HG03520 (cell line): ENCODE data around the gene IL10.
A peak's percentile ranks its signal among the peaks of the same experiment; 100 is the strongest.
"Not testable (repeated sequence)": the region's sequence is repeated elsewhere in the genome, so short reads cannot be mapped to it uniquely, and the experiment has no call there.

Experiments
- ATAC-seq: cut with Tn5 transposase; IDR thresholded peaks from one replicate; pipeline ENCODE4 v1.9.1; 2021; ENCODE audit warnings: mild to moderate bottlenecking, moderate library complexity; ENCODE audit not compliant: unreplicated experiment

The IL10 gene

DNA sequence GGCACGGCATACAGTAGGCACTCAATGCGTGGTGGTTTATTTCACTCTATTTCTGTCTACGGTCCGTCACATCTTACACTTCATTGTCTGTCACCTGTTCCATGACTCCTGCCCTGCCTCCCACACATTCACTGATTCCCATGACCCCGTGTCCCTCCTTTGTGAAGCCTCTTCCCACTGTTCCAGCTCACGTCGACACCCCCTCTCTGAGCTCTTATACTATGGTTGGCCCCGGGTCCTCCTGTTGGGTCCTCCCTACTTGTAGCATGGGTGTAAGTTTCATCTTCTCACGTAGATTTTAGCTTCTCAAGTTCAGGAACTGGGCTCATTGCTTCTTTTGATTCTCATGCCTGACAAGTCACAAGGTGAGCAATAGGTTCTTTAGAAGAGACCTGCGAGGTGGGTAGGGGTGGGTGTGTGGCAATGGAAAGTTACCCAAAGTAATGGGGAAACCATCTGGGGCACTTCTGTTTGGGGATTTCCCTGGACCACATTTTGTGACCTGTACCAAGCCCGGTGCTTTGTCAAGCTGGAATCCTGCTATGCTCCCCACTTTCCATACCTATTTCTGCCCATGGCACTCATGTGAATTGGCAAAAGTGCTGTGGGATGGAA, 22.1 kb upstream of the IL10 start:
- ATAC-seq = no peak

DNA sequence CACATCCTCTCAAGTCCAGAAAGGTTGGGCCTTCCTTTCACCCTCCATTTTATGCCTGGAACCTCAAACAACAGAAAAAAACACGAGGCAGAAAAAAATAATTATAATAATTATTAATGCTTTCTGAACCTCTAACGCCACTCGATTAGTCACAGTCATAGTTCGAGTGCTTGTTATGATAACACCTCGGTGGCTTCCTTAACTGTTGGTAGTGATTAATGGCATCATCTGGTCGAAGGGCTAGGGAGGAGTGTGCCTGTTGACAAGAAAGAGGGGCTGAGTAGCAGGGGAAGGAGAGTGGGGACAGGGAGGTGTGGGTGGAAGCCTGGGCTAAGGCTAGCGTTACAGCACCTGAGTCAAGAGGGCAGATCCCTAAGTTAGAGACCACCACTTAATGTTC, 21.3 kb upstream of the IL10 start:
- ATAC-seq = no peak

DNA sequence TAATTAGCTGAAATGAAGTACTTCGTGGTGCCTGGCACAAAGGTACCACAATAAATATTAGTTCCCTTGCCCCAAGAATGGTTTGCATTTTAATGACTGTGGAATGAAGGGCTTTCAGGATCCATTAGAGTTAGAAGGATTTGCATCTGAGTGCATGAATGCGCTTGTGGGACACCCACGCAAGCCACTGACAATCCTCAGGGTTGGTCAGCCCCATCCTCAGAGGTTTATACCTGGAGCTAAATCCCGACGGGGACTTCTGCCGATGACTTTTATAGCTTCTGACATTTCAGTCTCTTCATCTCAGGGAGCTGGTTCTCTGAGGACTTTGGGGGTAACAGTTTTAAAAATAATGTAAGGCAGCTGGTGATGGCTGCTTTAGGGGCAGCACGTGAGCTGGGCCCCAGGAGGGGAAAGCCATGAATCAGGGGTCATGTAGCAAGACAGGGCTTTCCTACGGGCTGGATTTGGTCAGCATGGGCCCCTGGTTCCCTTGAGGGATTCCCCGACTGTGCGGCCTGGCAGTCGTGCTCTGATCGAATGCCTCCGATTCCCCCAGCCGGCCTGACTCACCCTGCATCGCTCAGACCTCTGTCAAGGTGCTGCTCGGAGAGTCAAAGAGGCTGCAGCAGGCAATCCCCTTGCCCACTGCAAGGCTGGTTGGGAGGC, 20.8 kb upstream of the IL10 start:
- ATAC-seq = peak; percentile 43

DNA sequence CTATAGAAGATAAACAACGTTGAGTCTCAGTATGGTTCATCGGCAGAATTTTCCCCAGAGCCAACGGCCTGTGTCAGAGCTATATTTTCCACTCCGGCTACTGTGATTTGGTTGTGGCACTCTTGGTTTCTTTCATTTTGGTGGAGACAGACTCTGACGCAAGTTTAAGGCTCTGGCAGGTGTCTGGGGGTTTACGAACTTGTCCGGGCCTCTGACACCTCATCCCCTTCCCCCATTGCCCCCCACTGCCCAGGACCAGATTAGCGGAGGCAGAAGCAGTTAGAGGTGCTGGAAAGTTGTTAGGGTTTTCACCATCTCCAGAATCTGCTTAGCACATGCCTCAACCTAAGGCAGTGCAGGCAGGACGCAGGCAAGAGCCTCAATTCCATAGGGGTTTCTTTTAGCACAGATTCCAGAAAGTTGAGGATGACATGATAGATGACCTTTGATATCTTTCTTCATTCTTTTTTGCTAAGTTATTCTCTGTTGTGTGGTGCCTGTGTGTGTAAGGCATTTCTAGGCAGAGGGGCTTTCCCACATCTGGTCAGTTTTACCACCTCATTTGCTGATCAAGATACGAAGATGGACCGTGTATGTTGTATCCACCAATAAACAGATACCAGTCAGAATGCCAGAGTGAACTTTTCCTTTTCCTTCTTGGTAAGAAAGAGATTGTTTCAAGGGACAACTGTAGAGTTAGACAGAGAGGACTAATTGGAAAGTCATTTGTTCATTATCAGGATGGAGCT, 18.4 kb upstream of the IL10 start:
- ATAC-seq = no peak

DNA sequence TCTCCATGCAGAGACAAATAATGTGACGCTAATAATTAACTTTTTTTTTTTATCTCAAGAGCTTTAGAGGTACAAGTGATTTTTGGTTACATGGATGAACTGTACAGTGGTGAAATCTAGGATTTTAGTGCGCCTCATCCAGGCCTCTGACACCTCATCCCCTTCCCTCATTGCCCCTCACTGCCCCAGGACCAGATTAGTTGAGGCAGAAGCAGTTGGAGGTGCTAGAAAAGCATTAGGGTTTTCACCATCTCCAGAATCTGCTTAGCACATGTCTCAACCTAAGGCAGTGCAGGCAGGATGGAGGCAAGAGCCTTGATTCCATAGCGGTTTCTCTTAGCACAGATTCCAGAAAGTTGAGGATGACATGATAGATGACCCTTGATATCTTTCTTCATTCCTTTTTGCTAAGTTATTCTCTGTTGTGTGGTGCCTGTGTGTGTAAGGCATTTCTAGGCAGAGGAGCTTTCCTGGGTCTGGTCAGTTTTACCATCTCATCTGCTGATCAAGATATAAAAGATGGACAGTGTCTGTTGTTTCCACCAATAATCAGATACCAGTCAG, 16.3 kb upstream of the IL10 start:
- ATAC-seq = no peak

DNA sequence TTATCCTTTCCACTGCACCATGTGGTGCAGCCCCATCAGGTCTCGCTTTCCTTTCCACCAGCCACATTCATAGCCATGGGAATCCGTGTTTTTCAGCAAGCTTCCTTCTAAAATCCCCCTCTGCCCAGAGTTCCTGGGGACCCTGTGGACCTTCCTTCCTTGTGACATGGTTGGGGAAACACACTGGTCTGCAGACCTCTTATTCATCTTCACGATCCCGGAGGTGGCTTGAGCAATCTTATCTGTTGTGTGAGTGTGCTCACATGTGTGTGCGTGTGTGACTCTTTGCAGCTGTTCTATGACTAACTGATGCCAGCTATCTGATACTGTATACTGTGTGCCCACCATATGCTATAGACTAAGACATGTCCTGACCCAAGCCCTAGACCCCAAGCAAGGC, 15.6 kb upstream of the IL10 start:
- no peak for ATAC-seq

DNA sequence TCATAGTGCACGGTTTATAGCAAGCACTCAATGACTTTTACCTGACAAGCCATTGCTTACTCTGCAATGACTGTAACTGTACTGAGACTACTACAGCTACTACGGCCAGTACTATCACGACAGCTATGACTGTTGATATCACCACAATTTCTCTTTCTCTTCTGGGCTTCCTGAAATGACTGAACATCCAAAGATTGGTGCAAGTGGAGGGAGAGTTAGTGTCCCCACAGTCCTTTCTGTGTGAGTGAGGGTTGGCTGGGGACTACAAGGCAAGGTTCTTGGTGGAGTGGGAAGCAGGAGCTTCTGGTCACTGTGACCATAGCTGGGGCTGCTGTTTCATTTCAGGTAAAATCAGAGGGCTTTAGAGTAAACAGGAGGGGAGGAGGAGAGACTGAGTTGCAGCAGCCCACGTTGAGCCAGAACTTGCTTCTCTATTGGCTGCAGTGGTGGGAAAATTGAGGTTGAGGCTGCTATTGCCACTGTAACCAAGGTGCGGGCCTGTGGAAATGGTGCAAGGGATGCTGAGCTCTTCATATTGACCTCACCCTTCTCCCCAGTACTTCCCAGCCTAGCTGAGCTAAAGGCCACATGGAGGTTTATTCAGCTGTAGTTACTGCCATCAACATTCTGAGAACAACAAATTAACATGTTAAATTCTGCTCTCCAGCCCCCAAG, 14.1 kb upstream of the IL10 start:
- ATAC-seq = no peak

DNA sequence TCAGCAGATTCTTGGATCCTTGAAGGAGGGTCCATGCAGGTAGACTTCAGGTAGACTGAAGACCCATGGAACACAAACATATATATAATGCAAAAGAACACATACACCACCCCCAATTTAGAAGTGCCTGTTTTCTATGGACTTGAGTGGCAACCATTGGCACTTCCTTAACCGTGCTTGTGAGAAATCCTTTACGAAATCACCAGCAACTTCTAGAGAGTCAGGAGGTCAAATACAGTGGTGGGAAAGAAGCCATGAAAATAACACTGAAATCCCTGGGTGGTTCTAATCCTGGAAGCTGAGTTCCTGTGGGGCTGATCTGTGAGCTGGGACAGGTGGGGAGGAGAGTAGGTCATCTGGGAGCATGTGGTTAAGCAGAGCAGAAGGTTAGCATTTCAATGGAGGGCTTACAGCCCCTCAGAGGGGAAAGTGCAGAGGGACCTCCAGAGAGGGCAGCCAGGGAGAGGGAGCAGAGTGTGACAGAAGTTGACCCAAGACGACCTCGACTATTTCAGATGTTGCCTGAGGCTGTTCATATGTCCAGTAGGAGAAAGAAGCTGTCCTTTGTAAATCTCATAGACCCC, 13.0 kb upstream of the IL10 start:
- no peak for ATAC-seq

DNA sequence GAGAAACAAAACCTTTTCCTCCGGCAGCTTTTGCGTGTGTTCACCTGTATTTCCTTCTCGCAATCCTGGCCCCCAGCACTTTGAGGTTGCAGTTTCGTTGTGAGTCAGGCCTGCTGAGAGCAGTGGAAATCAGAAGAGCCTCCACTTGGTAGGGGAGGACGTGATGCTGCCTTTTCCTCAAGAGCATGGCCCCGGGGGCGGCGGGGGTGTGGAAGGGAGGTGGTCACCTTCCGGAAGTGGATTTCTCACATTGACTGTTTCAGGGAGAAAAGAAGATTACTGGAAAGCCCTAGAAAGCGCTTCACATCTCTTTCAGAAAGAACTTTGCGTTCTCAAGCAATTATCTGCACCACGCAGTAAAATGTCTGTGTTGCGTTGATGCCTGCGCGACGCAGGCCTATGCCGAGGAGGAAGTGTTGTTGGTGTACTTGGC, 12.2 kb upstream of the IL10 start:
- peak; percentile 72 for ATAC-seq

DNA sequence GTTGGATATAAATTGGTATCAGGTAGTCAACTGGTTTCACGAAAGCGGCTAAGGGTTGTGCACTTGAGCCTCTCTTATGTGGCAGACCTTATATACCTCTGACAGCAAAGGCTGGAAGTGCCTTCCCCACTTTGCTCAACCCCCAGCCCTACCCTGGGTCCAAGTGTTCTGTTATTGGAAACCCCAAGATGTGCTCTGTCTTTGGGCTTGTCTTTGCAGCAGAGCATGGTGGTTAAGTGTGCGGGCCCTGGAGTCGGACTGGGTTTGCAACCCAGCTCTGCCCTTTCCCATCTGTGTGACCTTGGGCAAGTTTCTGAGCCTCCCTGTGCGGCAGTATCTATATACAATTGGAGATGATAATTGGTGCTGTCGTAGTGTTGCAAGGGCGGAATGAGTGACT, 11.2 kb upstream of the IL10 start:
- no peak for ATAC-seq

DNA sequence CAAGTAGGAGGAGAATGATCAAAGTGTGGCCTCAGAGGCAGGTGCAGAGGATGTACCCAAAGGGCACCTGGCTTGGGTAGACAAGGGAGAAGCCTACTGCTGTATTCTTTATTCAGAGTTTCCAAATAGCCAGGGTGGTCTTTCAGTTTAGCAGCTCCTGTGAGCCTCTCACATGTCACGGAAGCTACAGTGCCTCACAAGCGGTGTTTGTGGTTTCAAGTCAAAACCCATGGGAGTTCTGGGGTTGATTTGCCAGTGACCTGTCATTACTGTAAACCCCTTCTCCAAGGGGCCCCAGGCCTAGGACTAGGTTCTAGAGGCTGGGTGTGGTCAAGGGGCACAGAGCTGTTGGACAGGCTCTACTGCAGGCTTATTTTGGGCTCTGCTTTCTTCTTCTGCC, 10.2 kb upstream of the IL10 start:
- ATAC-seq = peak; percentile 28

DNA sequence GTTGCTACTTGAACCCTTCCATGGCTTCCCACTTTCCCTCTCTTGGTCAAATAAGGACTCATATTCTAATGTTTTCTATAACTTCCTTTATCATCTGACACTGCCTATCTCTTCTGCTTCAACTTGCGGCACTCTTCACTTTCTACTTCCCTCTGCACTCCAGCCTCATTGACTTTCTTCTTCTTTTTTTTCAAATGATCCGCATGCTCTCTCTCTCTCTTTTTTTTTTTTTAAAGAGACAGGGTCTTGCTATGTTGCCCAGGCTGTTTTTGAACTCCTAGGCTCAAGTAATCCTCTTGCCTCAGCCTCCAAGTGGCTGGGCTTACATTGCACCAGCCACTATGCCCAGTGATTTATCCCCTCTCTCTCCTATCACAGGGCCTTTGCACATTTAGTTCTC, 7.3 kb upstream of the IL10 start:
- ATAC-seq = no peak

DNA sequence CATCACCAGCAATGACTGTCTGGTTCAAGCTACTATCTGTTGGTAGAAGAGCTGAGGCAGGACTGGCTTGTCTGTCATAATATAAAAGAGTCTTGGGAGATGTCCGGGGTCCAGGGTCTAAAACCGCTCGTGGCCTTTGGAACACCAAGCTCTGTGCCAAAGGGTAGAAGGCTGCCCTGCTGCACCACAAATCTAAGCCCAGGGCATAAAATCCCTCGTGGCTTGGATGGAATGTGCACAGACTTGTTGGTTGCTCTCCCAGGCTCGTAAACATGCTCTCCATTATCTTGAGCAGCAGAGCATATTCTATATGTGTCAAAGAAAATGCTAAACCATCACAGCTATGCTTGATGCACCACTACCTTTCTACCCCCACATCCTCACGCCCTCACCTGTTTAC, 6.6 kb upstream of the IL10 start:
- ATAC-seq = not testable (repeated sequence)

DNA sequence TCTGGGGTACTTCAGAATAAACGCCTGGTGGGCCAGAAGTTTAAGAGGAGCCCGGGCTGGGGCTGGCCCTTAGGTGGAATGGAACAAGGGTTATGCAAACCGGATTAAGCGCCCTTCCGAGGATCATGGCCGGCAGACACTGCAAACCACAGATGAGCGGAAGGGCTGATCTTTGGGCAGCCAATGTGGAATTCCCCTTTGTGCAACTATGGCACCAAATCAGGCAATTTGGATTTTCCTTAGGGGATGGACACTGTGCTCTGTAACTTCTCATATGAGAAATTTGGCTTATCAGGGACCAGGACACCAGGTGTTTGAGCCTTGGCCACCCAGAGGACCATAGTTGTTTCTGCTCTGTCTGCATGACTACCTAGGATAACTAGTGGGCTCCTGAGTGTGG, 5.7 kb upstream of the IL10 start:
- no peak for ATAC-seq

DNA sequence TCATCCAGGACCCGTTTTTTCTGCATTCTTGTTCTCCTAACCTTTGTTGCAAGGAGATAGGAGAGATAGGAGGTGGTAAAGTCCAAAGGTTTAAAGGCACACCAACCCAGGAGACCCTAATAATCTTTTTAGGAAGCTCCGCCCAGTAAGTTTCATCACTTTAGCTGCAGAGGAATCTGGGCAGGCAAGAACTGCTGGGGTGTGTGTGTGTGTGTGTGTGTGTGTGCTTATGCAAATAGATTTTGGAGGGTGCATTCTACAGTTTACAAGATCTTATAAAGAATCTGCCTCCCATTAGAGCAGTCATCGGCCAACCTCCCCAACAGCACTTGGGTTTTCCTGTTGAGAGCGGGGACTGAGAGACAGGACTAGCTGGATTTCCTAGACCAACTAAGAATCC, 3.9 kb upstream of the IL10 start:
- ATAC-seq = no peak

DNA sequence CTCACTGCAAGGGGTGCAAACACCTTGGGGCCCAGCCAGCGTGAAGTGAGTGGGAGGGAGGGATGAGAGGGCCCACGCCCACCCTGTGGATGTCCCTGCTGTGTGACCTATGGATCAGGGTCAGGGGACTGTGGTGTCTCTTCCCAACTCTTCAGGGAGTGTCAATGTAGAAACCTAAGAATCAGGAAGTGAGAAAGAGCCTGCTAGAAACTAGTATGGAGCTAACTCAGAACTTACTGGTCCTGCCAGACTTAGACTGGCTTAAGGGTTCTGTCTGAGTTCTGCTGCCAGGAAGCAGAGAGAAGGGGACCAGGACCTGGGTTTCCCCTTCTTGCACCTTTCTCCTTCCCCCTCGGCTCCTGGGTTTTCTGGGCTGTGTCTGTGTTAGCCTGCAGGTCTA, 1.8 kb upstream of the IL10 start:
- no peak for ATAC-seq

DNA sequence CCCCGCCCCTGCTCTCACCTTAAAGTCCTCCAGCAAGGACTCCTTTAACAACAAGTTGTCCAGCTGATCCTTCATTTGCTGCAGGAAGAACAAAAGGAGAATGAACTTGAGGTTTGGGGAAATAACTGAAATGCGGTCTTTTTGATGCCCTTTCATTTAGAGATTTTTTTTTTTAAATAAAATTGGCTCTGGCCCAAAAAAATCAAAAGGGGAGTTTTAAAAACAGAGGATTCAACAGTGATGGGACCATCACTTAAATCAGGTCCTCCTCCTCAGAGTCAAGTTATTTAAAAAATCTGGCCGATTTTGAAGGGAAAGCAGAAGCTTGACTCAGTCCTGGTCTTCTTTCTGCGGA, 979 bp downstream of the IL10 start:
- no peak for ATAC-seq

DNA sequence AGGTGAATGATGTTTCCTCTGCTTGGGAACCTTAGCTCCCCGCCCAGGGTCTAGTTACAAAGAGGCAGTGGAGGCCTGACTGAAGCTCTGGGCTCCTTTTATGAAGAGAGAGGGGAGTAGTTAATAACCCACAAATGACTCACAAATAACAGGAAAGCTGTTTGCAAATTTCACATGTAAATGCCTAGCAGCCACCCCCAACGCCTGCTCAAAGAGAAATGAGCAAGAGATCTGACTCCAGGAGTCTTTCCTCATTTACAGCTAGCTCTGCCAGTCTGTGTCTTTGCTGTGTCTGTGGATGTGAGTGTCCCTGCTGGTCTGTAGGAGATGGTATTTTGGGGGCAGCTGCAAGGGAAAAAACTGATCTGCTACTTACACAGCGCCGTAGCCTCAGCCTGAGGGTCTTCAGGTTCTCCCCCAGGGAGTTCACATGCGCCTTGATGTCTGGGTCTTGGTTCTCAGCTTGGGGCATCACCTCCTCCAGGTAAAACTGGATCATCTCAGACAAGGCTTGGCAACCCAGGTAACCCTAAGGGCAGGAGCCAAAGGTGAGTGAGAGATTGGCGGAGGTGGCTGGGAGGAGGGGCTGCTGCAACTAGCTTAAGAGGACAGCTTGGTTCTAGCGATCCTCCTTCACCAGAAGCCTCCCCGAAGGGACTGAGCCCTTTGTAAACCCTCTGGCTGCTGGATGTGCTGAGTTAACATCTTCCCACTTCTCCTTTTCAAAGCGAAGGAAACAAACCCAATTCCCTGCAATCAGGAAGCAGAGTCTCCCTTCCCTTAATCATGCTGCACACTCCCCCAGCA, 1.6 kb downstream of the IL10 start, which contains the start of gene IL19:
IL19 (plus strand) TSS at position 243 of the 807 bp plus-strand sequence. CDS start 65,890 bp downstream, outside the sequence.
- no peak for ATAC-seq

DNA sequence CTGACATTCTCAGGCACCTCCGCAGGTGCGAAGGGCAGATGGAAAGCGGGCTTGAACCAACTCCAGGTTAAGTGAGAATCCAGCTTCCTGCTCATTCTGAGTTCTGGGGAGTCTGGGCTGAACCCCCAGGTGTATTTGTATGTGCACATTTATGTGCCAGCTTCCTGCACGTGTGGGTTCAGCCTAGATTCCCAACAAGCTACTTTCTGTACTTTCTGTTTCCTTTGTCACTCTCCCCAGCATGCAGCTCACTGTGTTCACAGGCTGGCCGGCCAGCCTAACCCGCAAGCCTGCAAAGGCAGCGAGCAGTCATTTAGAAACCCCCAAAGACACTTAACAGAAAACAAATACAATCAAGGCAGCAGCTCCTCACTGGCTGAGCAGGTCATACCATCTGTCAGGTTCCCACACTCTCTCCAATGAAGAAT, 3.0 kb downstream of the IL10 start:
- peak; percentile 79 for ATAC-seq
